ENCODE measurements around the gene DGKQ. TPM values are rescaled to one million over a fixed set of nuclear protein-coding genes. Genes with fewer than 3 reads are reported as not detected.

Gene DGKQ
- total and polyA plus RNA-seq, 2 of the 13 experiments (the other 11 are each of a cell fraction or from before 2014, with no cell fraction given) = 4.5 to 7.2 TPM

DNA sequence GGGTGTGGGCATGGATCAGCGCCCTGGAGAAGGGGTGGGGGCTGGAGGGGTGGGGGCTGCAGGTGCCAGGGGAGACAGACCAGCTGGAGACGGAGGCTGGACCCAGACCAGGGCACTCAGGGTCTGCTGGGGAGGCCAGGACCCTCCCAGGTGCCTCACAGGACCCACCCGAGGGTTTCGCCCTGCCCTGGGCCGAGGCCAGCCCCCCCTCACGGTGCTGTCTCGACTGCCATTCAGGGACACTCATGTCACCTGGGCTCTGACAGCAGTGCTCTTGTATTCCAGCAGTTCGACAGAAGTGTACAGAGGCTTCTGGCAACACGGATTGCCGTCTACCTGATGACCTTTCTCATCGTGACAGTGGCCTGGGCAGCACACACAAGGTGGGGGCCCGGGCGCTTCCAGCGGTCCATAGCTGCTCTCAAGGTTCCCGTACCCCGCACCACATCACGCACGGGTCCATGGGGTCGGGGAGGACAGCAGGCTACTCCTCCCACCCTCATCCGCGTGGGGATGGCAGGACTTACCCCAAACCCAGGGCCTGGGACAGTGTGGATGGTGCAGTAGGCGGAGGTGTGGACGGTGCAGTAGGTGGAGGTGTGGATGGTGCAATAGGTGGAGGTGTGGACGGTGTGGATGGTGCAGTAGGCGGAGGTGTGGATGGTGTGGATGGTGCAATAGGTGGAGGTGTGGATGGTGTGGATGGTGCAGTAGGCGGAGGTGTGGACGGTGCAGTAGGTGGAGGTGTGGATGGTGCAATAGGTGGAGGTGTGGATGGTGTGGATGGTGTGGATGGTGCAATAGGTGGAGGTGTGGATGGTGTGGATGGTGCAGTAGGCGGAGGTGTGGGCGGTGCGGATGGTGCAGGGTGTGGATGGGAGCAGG, 23.0 kb downstream of the DGKQ start:
- no peaks in the 10 kb centered on the region for H3K79me2 ChIP-seq (ENCODE audit: insufficient read depth, low read length)
- peaks cover 23% of the 10 kb centered on the region for H3K4me1 ChIP-seq (ENCODE audit: insufficient read depth, low read length)
- ATAC-seq (no peak), DNase-seq (ENCODE audit: low spot score) (no peak), FAIRE-seq (no peak)
- no peaks in the 10 kb centered on the region for H3K27me3 ChIP-seq (ENCODE audit: control insufficient read depth in 1 of 2, insufficient read depth in 2 of 2, low read length in 2 of 2)
- no peak overlapping the region for H3K4me2 ChIP-seq (ENCODE audit: low read depth, low read length)
- intact Hi-C loops (cut with micrococcal nuclease; ENCODE audit: unreplicated experiment) = no loop called here
- no TSS peak for BruUV-seq (replicated peaks)
- in situ Hi-C loops (cut with HindIII; ENCODE audit: extremely low pct_ligation_motif_present, low pct_unique_long_range_greater_than_20kb) = no loop called here
- ChIA-PET POLR2A (interaction anchor here (0.9 kb wide), 1 partner anchor 276 kb away, joined by 3 read pairs; the partner anchor contains the start of genes ATP5ME and MYL5), CTCF (ENCODE audit: low intra/inter-chr PET ratio, low total read pairs) (no interaction called here)
- no peak overlapping the region for H3K9ac ChIP-seq (ENCODE audit: insufficient read depth, low read depth, low read length)
- no peak overlapping the region for H2AFZ ChIP-seq (ENCODE audit: low read length)
- no peaks in the 10 kb centered on the region for H4K20me1 ChIP-seq (ENCODE audit: insufficient read depth, low read length)
- 84% methylated on average over 18 of the region's 30 CpGs for WGBS (ENCODE audit: low lambda C conversion rate)
- H3K36me3 ChIP-seq (replicated peaks in 1 of 2; ENCODE audit: control insufficient read depth in 1 of 2, insufficient read depth in 2 of 2, low read length in 2 of 2) = no peaks in the 10 kb centered on the region
- no peaks in the 10 kb centered on the region for H3K9me3 ChIP-seq (ENCODE audit: low read length)
- no peak overlapping the region for H3K4me3 ChIP-seq (replicated peaks in 1 of 3; ENCODE audit: insufficient read depth in 1 of 3, low read depth in 2 of 3, low read length in 3 of 3)
- H3K27ac ChIP-seq (ENCODE audit: extremely low read length, insufficient read depth, low read length) = no peak overlapping the region
- TF ChIP-seq ZC3H13 (CRISPR knock-in tag; IDR thresholded peaks at IDR 0.05) = no peak
- TF ChIP-seq, protein P1, sequence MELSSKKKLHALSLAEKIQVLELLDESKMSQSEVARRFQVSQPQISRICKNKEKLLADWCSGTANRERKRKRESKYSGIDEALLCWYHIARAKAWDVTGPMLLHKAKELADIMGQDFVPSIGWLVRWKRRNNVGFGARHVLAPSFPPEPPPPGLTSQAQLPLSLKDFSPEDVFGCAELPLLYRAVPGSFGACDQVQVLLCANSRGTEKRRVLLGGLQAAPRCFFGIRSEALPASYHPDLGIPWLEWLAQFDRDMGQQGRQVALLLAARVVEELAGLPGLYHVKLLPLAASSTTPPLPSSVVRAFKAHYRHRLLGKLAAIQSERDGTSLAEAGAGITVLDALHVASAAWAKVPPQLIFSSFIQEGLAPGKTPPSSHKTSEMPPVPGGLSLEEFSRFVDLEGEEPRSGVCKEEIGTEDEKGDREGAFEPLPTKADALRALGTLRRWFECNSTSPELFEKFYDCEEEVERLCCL (CRISPR knock-in tag; IDR thresholded peaks at IDR 0.05; ENCODE audit: borderline replicate concordance) = no peak
- TF ChIP-seq ZNF75D (CRISPR knock-in tag; IDR thresholded peaks at IDR 0.05; ENCODE audit: borderline replicate concordance) = no peak
- TF ChIP-seq, protein P2, sequence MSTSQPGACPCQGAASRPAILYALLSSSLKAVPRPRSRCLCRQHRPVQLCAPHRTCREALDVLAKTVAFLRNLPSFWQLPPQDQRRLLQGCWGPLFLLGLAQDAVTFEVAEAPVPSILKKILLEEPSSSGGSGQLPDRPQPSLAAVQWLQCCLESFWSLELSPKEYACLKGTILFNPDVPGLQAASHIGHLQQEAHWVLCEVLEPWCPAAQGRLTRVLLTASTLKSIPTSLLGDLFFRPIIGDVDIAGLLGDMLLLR (CRISPR knock-in tag; IDR thresholded peaks at IDR 0.05) = no peak
- no peak for TF ChIP-seq PPARG (CRISPR knock-in tag; conservative IDR thresholded peaks at IDR 0.05)
- no peak for TF ChIP-seq BHLHE40 (IDR thresholded peaks at IDR 0.05; ENCODE audit: low read length)
- no peak for TF ChIP-seq SMAD3 (CRISPR knock-in tag; IDR thresholded peaks at IDR 0.05)
- TF ChIP-seq ZNF317 (CRISPR knock-in tag; IDR thresholded peaks at IDR 0.05) = no peak
- TF ChIP-seq ZC3H4 (CRISPR knock-in tag; IDR thresholded peaks at IDR 0.05; ENCODE audit: borderline replicate concordance) = no peak
- no peak for TF ChIP-seq NR1H2 (CRISPR knock-in tag; IDR thresholded peaks at IDR 0.05; ENCODE audit: borderline replicate concordance, low read depth)
- no peak for TF ChIP-seq SKI (IDR thresholded peaks at IDR 0.05; ENCODE audit: partially characterized antibody)
- TF ChIP-seq, protein P3, sequence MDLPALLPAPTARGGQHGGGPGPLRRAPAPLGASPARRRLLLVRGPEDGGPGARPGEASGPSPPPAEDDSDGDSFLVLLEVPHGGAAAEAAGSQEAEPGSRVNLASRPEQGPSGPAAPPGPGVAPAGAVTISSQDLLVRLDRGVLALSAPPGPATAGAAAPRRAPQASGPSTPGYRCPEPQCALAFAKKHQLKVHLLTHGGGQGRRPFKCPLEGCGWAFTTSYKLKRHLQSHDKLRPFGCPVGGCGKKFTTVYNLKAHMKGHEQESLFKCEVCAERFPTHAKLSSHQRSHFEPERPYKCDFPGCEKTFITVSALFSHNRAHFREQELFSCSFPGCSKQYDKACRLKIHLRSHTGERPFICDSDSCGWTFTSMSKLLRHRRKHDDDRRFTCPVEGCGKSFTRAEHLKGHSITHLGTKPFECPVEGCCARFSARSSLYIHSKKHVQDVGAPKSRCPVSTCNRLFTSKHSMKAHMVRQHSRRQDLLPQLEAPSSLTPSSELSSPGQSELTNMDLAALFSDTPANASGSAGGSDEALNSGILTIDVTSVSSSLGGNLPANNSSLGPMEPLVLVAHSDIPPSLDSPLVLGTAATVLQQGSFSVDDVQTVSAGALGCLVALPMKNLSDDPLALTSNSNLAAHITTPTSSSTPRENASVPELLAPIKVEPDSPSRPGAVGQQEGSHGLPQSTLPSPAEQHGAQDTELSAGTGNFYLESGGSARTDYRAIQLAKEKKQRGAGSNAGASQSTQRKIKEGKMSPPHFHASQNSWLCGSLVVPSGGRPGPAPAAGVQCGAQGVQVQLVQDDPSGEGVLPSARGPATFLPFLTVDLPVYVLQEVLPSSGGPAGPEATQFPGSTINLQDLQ (CRISPR knock-in tag; IDR thresholded peaks at IDR 0.05) = no peak
- TF ChIP-seq, protein P4, sequence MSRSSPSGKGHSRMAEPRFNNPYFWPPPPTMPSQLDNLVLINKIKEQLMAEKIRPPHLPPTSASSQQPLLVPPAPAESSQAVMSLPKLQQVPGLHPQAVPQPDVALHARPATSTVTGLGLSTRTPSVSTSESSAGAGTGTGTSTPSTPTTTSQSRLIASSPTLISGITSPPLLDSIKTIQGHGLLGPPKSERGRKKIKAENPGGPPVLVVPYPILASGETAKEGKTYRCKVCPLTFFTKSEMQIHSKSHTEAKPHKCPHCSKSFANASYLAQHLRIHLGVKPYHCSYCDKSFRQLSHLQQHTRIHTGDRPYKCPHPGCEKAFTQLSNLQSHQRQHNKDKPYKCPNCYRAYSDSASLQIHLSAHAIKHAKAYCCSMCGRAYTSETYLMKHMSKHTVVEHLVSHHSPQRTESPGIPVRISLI (CRISPR knock-in tag; IDR thresholded peaks at IDR 0.05; ENCODE audit: borderline replicate concordance) = no peak
- no peak for TF ChIP-seq ZNF878 (CRISPR knock-in tag; IDR thresholded peaks at IDR 0.05)
- no peak for TF ChIP-seq TAF1 (CRISPR knock-in tag; IDR thresholded peaks at IDR 0.05)
- no peak for TF ChIP-seq TEAD3 (CRISPR knock-in tag; optimal IDR thresholded peaks at IDR 0.05; ENCODE audit: borderline replicate concordance)
- TF ChIP-seq ETV6 (CRISPR knock-in tag; conservative IDR thresholded peaks at IDR 0.05) = no peak
- TF ChIP-seq ZNF367 (CRISPR knock-in tag; IDR thresholded peaks at IDR 0.05; ENCODE audit: borderline replicate concordance) = no peak
- no peak for TF ChIP-seq MAFF (IDR thresholded peaks at IDR 0.05; ENCODE audit: low read depth, low read length)
